GM19023 (cell line): ENCODE results near the gene EPB41L4B.
"Not testable (repeated sequence)": the region's sequence is repeated elsewhere in the genome, so short reads cannot be mapped to it uniquely, and the experiment has no call there.

Experiments used
- ATAC-seq: cut with Tn5 transposase; IDR thresholded peaks from one replicate; pipeline ENCODE4 v1.9.1; 2021; ENCODE audit warnings: mild to moderate bottlenecking, moderate library complexity; ENCODE audit not compliant: unreplicated experiment

Gene EPB41L4B

GRCh38 chr9:109320742-109321448 is at the start of gene EPB41L4B:
TSS of gene EPB41L4B (minus strand) at chr9:109321059. CDS start at chr9:109320446, 613 bp downstream.
- ATAC-seq = peak; percentile 98

DNA sequence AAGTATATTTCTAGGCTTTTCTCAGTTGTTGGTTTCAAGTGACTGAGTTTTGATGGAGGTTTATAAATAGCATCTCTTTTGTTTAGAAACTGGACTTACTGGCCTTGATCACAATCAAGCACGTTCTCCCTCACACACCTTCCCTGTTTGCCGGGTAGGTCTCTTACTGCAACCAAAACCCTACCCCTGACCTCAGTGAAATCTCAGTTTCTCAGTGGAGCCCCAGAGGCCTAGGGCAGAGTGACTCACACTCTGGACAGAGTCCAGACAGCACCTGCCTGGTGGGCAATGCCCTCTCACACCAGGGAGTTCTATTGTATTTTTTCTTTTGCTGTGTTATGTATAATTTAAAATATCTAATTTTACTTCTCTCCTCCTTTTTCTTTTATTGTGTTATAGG is 48.4 kb upstream of the EPB41L4B start:
- no peak for ATAC-seq

DNA sequence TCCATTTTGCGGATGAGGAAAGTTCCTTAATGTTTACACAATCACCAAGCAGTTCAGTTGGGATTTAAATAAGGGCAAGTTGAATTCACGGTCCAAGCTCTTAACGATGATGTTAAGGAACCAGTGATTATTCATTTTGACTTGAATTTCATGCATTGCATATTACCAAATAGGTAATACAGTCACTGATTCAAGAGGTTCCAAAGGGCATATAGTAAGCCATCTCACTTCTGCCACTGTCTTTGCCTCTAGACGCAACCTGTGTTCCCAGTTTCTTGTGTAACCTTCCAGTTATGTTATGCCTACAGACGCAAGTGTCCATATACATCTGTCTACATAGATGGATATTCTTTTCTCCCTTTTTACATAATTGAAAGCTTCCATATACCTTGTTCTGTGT is 39.9 kb upstream of the EPB41L4B start:
- no peak for ATAC-seq

- ATAC-seq = not testable (repeated sequence)
Observed at GRCh38 chr9:109358968-109359603, 38.2 kb upstream of the EPB41L4B start.

DNA sequence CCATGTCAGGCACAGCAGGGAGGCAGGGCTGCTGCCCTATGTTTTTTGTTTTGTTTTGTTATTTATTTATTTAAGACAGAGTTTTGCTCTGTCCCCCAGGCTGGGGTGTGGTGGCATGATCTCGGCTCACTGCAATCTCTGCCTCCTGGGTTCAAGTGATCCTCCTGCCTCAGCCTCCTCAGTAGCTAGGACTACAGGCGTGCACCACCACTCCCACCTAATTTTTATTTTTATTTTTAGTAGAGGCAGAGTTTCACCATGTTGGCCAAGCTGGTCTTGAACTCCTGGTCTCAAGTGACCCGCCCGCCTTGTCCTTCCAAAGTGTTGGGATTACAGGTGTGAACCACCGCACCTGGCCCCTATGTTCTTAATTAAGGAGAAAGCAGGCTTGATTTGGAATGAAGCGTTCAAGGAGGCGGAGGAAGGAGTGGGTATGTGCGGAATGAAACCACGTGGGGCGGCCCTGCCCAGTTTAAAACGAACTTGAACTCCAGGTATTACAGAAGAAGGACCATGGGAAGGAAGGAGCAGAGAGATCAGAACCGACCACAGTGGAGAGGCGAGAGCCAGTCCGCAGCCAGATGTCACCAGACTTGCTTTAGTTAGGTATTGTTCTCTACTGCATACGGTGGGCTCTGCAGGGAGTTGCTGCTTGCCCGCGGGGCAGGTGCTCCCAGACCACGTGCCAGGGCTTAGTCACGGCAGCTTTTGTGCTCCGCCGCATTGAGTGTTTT is 34.9 kb upstream of the EPB41L4B start:
- no peak for ATAC-seq

DNA sequence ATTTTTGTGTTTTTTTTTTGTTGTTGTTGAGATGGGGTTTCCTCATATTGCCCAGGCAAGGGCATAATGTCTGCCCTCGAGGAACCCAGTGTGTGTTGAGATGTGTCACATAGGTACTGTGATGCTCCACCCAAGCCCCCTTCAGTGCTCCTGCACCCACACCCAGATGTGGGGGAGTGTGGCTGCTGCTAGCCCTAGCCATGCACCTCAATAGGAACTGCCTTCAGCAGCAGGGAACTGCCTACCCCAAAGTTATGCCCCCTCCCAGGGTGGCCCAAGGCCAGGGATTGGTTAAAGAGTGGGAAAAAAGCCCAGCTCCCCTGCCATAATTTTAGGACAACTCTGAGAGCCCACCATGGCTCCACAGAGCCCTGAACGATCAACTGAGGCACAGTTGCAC is 33.3 kb upstream of the EPB41L4B start:
- no peak for ATAC-seq

DNA sequence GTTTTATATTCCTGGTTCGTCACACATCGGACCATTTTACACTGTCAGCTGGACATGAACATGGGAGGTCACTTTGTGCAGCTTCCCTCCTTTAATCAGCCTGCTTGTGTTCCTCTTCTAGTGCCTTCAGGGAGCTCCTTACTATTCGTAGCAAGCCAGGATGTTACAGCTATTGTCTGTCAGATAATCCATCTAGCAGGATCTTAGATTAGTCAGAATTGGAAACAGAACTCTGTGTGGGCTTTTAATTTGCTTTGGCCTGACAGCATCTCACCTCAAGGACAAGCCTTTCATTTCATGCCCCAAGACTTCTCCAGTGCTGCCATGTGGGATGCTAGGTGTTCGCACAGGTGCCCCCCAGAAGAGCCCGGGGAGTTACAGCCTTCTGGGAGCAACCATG is 30.2 kb upstream of the EPB41L4B start:
- no peak for ATAC-seq

DNA sequence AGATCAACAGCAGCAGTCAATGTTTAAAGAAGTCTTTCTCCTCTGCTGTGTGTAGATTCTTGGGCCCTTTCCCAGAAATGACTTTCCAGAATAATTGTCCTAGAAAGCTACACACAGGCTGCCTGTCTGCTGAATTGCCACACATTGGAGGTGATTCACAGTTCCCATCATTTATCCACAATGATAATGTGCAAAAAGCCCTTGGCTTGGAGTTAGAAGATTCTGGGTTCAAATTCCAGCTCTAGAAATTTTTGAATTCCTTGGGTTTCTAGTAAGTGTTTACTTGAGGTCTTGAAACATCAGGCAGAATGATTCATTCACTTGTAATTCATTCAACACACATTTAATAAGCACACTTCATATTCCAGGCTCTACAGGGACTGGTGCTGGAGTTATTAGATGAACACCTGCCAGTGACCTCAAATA is 28.6 kb upstream of the EPB41L4B start:
- ATAC-seq = no peak

- no peak for ATAC-seq
Observed at GRCh38 chr9:109346904-109347303, 26.0 kb upstream of the EPB41L4B start.

- no peak for ATAC-seq
Observed at GRCh38 chr9:109344866-109345265, 24.0 kb upstream of the EPB41L4B start.

DNA sequence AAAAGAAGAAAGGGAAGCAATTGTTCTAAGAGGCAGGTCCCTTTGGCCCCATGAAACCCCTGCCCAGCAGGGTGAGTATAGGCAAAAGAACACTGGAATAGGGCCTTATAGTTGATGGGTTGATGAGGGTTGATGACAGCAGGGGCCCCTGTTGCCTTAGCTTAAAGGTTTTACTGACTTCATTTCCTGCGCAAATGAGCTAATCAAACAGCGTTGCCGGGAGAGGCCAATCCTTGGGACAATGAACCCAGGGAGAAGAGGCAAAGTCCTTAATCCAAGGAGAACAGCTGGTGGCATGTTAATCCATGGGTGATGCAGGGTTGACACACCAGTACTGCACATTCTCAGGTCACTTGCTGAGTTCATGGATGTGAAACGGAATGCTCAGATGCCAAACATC is 22.0 kb upstream of the EPB41L4B start:
- no peak for ATAC-seq

DNA sequence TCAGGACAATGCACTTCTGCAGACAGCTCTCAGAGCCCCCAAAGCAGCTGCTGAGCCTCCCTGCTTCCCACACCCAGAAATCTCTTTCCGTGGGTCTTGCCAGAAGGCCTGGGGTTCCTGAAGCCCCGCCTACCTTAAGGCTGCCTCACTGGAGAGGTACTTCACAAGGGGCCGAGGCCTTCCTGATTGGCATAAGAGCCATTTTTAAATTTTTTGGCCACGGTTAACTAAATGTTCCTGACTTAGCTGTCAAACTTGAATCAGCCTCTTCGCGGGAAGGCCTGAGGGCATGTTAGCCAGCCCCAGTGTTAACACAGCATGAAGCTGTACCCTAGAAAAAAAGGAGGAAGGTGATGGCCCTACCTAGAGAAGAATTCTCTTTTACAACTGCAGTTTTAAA is 20.7 kb upstream of the EPB41L4B start:
- no peak for ATAC-seq

GRCh38 chr9:109340979-109341378 is 20.1 kb upstream of the EPB41L4B start:
- ATAC-seq = not testable (repeated sequence)

DNA sequence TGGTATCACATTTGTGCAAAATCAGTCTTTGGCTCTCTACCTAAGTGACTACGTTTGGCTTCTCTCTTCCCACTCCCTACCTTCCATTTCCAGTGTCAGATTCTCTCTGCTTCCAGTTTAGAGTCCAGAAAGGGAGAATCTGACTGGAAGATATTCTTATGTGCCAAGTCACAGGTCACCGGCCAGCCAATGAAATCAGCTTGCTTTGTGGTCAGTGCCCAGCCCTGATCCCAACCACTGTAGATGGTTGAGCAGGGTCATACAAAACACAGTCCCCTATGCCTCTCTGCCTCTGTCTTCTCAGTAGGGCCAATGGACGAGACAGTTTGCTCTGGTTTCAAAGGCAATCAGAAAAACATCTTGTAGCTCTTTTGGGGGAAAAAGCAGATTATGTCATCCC is 15.6 kb upstream of the EPB41L4B start:
- ATAC-seq = no peak

- no peak for ATAC-seq
Observed at GRCh38 chr9:109335929-109336328, 15.1 kb upstream of the EPB41L4B start.

DNA sequence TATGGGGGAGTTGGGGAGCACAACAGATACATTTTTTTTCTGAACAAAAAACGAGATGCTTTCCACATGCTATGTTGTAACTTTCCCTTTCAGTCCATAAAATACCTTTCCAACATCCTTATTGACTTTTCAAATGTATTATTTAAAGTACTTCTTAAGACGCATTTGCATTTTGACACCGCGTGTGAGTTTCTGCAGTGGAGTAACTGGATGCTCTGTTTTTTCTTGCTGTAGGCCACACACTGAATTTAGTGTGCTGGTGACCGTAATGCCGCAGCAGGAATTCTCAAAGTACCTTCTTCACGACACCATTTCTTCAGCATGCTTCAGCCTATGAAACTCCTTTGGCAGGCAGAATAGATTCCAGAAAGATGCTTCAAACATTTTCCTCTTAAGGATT is 14.3 kb upstream of the EPB41L4B start:
- no peak for ATAC-seq

DNA sequence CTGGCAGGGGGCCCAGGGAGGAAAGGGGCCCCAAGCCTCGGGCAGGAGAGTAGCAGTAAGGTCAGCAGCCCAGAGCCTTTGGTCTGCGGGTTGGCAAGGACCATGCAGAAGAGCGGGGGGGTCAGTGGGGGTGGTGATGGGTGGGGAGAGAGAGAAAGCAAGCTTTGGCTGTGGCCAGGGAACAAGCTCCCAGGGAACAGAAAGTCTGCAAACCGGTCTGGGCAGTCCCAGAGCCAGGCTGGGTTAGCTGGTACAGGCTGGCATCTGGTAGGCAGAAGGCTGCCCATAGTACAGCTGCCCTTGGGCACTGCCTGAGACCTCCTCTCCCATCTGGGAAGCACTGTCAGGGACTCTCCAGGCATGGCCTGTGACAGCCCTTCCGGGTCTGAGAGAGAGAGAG is 10.5 kb upstream of the EPB41L4B start:
- ATAC-seq = no peak

GRCh38 chr9:109329638-109330258 is 8.9 kb upstream of the EPB41L4B start:
- ATAC-seq = no peak

- ATAC-seq = no peak
Observed at GRCh38 chr9:109328978-109329637, 8.2 kb upstream of the EPB41L4B start.

- no peak for ATAC-seq
Observed at GRCh38 chr9:109325089-109325488, 4.2 kb upstream of the EPB41L4B start.

DNA sequence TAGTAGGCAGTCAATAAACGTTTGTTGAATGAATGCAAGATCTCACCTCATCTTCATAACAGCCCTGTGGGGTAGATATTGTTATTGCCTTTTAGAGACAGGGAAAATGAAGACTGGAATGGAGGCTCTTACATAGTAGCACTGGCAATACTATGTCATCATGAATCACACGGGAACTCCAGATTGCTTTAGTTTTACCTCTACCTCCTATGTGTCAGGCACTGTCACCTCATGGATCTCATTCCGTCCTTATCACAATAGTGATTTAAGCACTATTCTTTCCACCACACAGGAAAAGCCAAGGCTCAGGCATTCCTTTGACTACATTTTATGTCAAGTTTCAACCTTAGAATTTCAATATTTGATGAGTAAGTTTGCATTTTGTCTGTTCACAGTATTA is 2.9 kb upstream of the EPB41L4B start:
- ATAC-seq = no peak
